C4-2B (cell line): ENCODE data around the gene PIWIL1.

Source experiments
- ZFX ChIP-seq: fragments of 450-650 bp; IDR thresholded peaks from 2 replicates; pipeline ENCODE4 v1.6.1; 2017
- TF ChIP-seq, protein P1 (sequence below): fragments of 450-650 bp; conservative IDR thresholded peaks from 2 replicates; pipeline ENCODE4 v1.5.1; 2017; ENCODE audit warnings: mild to moderate bottlenecking

DNA sequence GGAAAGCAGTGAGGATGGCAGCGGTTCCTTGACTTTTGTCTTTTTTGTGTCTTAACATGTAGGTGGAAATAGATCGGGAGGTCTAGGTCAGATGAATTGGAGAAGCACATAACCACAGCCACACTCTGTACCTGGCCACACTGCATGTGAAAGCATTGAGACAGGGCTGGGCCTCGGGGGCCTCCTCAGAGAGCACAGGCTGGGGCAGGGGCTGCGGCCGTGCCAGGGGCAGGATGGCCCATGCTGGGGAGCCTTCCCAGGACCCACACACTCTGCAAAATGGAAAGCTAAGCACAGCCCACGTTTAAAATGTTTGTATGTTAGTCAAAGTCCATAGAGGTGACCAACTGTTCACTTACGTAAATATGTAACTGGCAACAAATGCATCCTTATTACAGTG lies 76.7 kb downstream of the PIWIL1 start:
- TF ChIP-seq, protein P1, sequence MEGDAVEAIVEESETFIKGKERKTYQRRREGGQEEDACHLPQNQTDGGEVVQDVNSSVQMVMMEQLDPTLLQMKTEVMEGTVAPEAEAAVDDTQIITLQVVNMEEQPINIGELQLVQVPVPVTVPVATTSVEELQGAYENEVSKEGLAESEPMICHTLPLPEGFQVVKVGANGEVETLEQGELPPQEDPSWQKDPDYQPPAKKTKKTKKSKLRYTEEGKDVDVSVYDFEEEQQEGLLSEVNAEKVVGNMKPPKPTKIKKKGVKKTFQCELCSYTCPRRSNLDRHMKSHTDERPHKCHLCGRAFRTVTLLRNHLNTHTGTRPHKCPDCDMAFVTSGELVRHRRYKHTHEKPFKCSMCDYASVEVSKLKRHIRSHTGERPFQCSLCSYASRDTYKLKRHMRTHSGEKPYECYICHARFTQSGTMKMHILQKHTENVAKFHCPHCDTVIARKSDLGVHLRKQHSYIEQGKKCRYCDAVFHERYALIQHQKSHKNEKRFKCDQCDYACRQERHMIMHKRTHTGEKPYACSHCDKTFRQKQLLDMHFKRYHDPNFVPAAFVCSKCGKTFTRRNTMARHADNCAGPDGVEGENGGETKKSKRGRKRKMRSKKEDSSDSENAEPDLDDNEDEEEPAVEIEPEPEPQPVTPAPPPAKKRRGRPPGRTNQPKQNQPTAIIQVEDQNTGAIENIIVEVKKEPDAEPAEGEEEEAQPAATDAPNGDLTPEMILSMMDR: no peak
- no peak for TF ChIP-seq ZFX
